Tibial nerve (tissue), 4 donors: ENCODE results near the gene HGS.

Experiments
- CTCF ChIP-seq, 5 experiments: fragments of 200-600 bp in 3 of 5; fragments of 450-650 bp in 2 of 5; sonication (generic) in 3 of 5; IDR thresholded peaks; one replicate each; pipeline ENCODE4 v1.5.1; 2016 to 2019; ENCODE audit warnings: antibody characterized with exemption in 5 of 5, mild to moderate bottlenecking in 3 of 5, moderate library complexity in 2 of 5
- EP300 ChIP-seq, 2 donors: sonication (generic); formaldehyde crosslinking; IDR thresholded peaks; one replicate each; pipeline ENCODE4 v1.6.1; 2017; ENCODE audit warnings: antibody characterized with exemption in 2 of 2, mild to moderate bottlenecking in 1 of 2
- POLR2A ChIP-seq, 2 donors: fragments of 450-650 bp; IDR thresholded peaks; one replicate each; pipeline ENCODE4 v1.6.1; 2017; ENCODE audit warnings: antibody characterized with exemption in 2 of 2, mild to moderate bottlenecking in 2 of 2, moderate library complexity in 2 of 2

- TF ChIP-seq CTCF (IDR thresholded peaks at IDR 0.05) = no peak
- no peak for TF ChIP-seq POLR2A (IDR thresholded peaks at IDR 0.05)
- TF ChIP-seq EP300 (IDR thresholded peaks at IDR 0.05) = no peak
These were observed 7.4 kb downstream of the HGS start for GRCh38 chr17:81691196-81691595.
